Nephron (organoid): ENCODE results near the gene TXNDC8.
A peak's percentile ranks its signal among the peaks of the same experiment; 100 is the strongest.

ENCODE experiments used
- H3K27ac Mint-ChIP-seq, 3 experiments: 2 replicates each; pipeline ENCODE4 v1.8.0; 2020; ENCODE audit warnings: mixed read lengths in 3 of 3, mild to moderate bottlenecking in 2 of 3, moderate library complexity in 1 of 3
- H3K27me3 Mint-ChIP-seq: 2 replicates; pipeline ENCODE4 v1.8.0; 2021; ENCODE audit warnings: low read depth, mild to moderate bottlenecking, moderate library complexity, mixed read lengths
- H3K36me3 Mint-ChIP-seq: 2 replicates; pipeline ENCODE4 v1.8.0; 2020; ENCODE audit warnings: low read depth, mixed read lengths
- H3K4me1 Mint-ChIP-seq: 2 replicates; pipeline ENCODE4 v1.8.0; 2020; ENCODE audit warnings: mixed read lengths
- H3K4me3 Mint-ChIP-seq, 3 experiments: 2 replicates each; pipeline ENCODE4 v1.8.0; 2020; ENCODE audit warnings: mild to moderate bottlenecking in 3 of 3, mixed read lengths in 3 of 3, moderate library complexity in 2 of 3
- H3K9me3 Mint-ChIP-seq: 2 replicates; pipeline ENCODE4 v1.8.0; 2020; ENCODE audit warnings: mixed read lengths
- TF ChIP-seq, protein P1 (sequence below), 3 experiments: fragments of 200-600 bp; sonication (generic); IDR thresholded peaks; one replicate each; pipeline ENCODE4 v1.5.0; 2021; ENCODE audit warnings: antibody characterized with exemption in 3 of 3; ENCODE audit not compliant: unreplicated experiment in 3 of 3

The TXNDC8 gene

DNA sequence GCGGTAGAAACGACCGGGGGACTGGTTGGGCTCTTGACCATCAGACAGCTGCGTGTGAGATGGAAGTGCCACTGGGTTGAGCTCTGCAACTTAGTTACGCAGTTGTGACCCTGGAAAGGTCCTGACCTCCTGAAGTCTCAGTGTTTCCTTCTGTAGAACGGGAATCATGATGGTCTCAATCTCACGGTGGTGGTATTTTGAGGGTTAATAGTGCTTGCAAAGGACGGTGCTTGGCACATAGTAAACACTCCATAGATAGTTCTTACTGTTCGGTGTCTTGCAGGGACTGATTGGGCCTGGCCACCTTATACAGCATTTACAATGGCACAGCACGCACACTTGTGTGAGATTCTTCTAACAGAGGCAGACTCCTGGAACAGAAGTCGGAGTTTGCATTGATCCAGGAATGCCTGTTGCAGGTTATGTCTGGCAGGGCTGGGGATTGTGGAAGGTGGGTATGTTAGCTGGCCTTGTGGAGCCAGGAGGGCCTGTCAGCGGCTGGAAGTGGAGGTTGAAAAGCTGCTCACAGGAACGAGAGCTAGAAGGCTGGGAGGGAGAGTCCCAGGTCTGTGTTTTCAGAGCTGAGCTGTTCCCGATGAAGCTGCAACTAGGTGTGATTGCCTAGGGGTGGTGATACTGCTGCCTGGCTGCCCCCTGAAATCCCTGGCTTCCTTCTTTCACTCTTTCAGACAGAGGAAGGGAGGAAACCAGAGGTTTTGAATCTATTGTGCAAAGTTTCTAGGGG is 80.4 kb downstream of the TXNDC8 start:
- H3K36me3 Mint-ChIP-seq = no peaks in the 10 kb centered on the region
- no peaks in the 10 kb centered on the region for H3K27me3 Mint-ChIP-seq

DNA sequence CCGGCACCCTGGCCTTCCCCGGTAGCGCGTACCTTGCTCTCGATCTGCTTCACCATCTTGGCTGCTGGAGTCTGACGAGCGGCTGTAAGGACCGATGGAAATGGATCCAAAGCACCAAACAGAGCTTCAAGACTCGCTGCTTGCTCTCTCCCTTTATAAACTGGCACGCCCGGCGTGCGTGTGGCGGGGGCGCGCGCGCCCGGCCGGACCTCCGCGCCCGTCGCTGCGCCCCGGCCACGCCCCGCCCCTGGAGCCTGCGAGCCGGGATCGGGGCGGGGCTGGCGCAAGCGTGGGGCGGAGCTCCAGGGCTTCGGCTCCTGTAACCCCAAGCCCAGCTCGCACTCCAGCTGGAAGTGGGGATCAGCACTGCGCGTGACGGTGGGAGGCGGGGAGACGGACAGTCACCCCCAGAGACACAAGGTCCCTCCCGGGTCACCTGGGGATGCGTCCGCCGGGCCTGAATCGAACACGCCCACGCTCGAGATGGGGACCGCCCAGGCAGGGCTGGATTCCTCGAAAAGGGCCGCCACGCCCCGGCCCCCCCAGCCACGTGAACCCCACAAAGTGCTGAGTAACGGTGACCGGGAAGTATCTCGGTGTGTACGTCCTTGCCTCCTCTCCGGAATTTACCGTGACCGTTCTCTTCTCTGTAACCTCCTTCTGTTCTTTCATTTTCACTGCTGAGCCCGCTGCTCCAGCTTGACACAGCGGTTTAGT is 81.1 kb downstream of the TXNDC8 start, which contains the start of gene TXN:
TSS of gene TXN (minus strand) at position 128 of the 717 bp plus-strand sequence. CDS start at position 56, 72 bp downstream.
- Mint-ChIP-seq H3K36me3 (no peaks in the 10 kb centered on the region), H3K4me3 (peak within 1 kb of the TSS; percentile 92 to 99 (median 93)), H3K27ac (peak within 1 kb of the TSS; percentile 71 to 97 (median 92)), H3K27me3 (no peaks in the 10 kb centered on the region), H3K4me1 (peaks cover 19% of the 10 kb centered on the region), H3K9me3 (no peaks in the 10 kb centered on the region)
- TF ChIP-seq, protein P1, sequence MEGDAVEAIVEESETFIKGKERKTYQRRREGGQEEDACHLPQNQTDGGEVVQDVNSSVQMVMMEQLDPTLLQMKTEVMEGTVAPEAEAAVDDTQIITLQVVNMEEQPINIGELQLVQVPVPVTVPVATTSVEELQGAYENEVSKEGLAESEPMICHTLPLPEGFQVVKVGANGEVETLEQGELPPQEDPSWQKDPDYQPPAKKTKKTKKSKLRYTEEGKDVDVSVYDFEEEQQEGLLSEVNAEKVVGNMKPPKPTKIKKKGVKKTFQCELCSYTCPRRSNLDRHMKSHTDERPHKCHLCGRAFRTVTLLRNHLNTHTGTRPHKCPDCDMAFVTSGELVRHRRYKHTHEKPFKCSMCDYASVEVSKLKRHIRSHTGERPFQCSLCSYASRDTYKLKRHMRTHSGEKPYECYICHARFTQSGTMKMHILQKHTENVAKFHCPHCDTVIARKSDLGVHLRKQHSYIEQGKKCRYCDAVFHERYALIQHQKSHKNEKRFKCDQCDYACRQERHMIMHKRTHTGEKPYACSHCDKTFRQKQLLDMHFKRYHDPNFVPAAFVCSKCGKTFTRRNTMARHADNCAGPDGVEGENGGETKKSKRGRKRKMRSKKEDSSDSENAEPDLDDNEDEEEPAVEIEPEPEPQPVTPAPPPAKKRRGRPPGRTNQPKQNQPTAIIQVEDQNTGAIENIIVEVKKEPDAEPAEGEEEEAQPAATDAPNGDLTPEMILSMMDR (IDR thresholded peaks at IDR 0.05; ENCODE audit: unreplicated experiment in 3 of 3) = no peak

More for the DNA sequence above, 80.4 kb downstream of the TXNDC8 start:
- peak overlapping the region; percentile 71 to 91 (median 91) for H3K27ac Mint-ChIP-seq
- H3K9me3 Mint-ChIP-seq = no peaks in the 10 kb centered on the region
- H3K4me3 Mint-ChIP-seq = peak overlapping the region; percentile 92 to 99 (median 93)
- TF ChIP-seq, protein P1 (IDR thresholded peaks at IDR 0.05; ENCODE audit: unreplicated experiment in 3 of 3) = no peak
- H3K4me1 Mint-ChIP-seq = peaks cover 19% of the 10 kb centered on the region

DNA sequence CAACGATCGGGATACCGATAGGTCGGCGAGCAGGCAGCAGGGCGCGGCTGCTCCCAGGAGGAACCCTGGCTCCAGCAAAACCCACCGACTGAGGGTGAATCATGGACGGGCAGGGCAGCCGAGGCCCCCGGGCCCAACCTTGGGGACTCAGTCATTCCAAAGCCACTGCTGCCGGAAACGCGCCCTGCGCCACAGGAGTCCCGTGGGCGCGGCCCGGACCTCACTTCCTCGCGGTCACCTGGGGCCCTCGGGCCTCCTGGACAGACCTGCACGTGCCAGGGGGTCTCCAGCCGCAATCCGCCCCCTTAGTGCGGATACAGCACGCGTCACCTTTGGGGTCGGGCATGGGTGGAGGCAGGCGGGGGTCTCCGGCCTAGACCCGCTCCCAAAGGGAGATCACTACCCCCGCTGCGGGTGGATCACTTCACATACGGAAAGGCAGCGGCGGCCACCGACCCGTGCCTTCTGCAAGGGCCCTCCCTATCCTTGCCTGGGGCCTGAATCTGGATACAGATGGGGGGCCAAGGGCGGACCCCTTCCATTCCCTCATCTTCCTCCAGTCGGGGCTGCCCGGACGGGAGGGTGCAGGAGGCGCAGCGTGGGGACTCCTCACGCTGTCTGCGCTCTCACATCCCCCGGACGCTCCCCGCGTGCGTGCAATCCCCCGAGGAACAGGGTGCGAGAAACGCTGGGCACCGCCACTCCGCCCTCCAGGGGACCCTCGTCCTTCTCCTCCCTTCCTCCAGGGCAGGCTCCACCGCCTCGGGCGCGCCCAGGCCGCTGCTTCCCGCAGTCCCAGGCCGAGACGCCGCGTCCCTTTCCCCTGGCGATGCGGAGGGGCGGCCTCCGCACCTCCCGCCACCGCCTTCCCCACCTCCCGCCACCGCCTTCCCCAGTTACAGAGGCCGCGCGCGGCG is 81.9 kb downstream of the TXNDC8 start:
- Mint-ChIP-seq H3K4me1 (peaks cover 19% of the 10 kb centered on the region), H3K36me3 (peaks cover 3% of the 10 kb centered on the region), H3K27me3 (no peaks in the 10 kb centered on the region), H3K27ac (peak overlapping the region; percentile 71 to 97 (median 92)), H3K9me3 (no peaks in the 10 kb centered on the region), H3K4me3 (peak overlapping the region; percentile 92 to 99 (median 93))
- TF ChIP-seq, protein P1 (IDR thresholded peaks at IDR 0.05; ENCODE audit: unreplicated experiment in 3 of 3) = no peak

DNA sequence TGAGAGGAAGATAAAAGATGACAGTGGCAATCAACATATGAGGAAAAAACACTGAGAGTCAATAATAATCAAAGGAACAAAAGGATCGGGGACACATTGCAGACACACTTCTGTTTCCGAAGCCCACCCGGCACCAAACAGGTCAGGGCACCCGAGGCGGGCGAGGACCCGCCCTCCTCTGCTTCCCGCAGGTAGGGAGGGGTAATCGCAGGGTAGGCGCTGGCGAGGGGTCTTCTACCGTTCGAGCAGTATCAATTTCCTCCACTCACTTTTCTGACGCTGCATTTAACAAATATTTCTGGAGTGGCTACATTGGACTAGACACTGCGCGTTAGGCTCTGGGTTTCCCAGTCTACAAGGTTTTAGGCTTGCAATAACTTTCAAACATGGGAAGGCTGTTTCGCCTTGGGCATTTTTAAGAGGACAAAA is 82.6 kb downstream of the TXNDC8 start:
- H3K27ac Mint-ChIP-seq = peak overlapping the region; percentile 70 to 92 (median 75)
- peaks cover 19% of the 10 kb centered on the region for H3K4me1 Mint-ChIP-seq
- H3K4me3 Mint-ChIP-seq = peak overlapping the region; percentile 92 to 99 (median 93)
- TF ChIP-seq, protein P1 (IDR thresholded peaks at IDR 0.05; ENCODE audit: unreplicated experiment in 3 of 3) = no peak
- H3K27me3 Mint-ChIP-seq = no peaks in the 10 kb centered on the region
- no peaks in the 10 kb centered on the region for H3K9me3 Mint-ChIP-seq
- peaks cover 8% of the 10 kb centered on the region for H3K36me3 Mint-ChIP-seq

DNA sequence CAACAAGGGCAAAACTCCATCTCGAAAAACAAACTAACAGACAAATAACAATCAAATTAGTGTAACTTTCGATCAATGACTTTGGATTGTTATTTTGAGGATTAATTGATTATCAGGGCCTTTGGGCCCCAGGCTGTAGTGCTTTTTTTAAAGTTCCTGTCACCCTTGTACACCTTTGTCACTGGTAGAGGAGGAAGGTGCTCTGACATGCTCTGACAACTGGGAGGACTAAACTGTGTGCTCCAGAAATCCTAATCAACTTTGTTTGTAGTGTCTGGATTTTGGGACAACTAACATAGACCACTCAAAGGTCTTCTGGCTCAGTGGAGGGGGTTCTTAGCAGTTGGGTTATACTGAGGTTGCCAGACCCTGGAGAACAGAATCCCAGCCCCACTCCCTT is 83.2 kb downstream of the TXNDC8 start:
- Mint-ChIP-seq H3K9me3 (no peaks in the 10 kb centered on the region), H3K27me3 (no peaks in the 10 kb centered on the region), H3K4me3 (peak overlapping the region; percentile 92 to 99 (median 93)), H3K27ac (peak overlapping the region; percentile 70 to 92 (median 75)), H3K4me1 (peaks cover 19% of the 10 kb centered on the region), H3K36me3 (peaks cover 11% of the 10 kb centered on the region)
- TF ChIP-seq, protein P1 (IDR thresholded peaks at IDR 0.05; ENCODE audit: unreplicated experiment in 3 of 3) = no peak
